Body of pancreas (tissue), 4 donors: ENCODE data around the gene SLC17A2.

Source experiments
- CTCF ChIP-seq, 7 experiments: fragments of 450-650 bp in 4 of 7; fragments of 200-600 bp in 3 of 7; sonication (generic) in 3 of 7; IDR thresholded peaks; one replicate each; pipeline ENCODE4 v1.5.1; 2016 to 2019; ENCODE audit warnings: antibody characterized with exemption in 7 of 7
- POLR2A ChIP-seq, 3 donors: fragments of 450-650 bp; IDR thresholded peaks; one replicate each; pipeline ENCODE4 v1.6.1; 2016; ENCODE audit warnings: antibody characterized with exemption in 3 of 3, mild to moderate bottlenecking in 2 of 3

- no peak for TF ChIP-seq CTCF (IDR thresholded peaks at IDR 0.05)
- TF ChIP-seq POLR2A (IDR thresholded peaks at IDR 0.05), result no peak
These were observed 36.2 kb upstream of the SLC17A2 start for GRCh38 chr6:25966711-25967110.
